Body of pancreas (tissue), 4 donors: ENCODE data around the gene WWOX. TPM values are rescaled to one million over a fixed set of nuclear protein-coding genes. Genes with fewer than 3 reads are reported as not detected.

Experiments
- ATAC-seq: fragments of 150-250 bp; one replicate; pipeline ENCODE4 v1.9.1; 2016
- DNase-seq, 4 donors: peaks; one replicate each; pipeline ENCODE4 v3.0.0-alpha.2; 2019
- H3K27ac ChIP-seq, 4 donors: fragments of 200-600 bp; sonication (generic); 1 replicate in 3 of 4; 2 replicates in 1 of 4; pipeline versions ENCODE4 v1.5.1 to v1.6.1; 2016 to 2019; ENCODE audit warnings: mild to moderate bottlenecking in 1 of 4, mixed read lengths in 1 of 4, moderate library complexity in 1 of 4
- H3K27me3 ChIP-seq, 2 donors: fragments of 200-600 bp; sonication (generic); one replicate each; pipeline ENCODE4 v1.6.0; 2016; ENCODE audit warnings: mild to moderate bottlenecking in 1 of 2
- H3K36me3 ChIP-seq, 2 donors: fragments of 200-600 bp; sonication (generic); replicated peaks in 1 of 2; 2 replicates each; pipeline ENCODE4 v1.5.1; 2016; ENCODE audit warnings: low read depth in 2 of 2; ENCODE audit not compliant: insufficient read depth in 1 of 2
- H3K4me1 ChIP-seq: fragments of 200-600 bp; sonication (generic); one replicate; pipeline ENCODE4 v1.6.0; 2016
- H3K4me3 ChIP-seq, 2 donors: fragments of 200-600 bp; sonication (generic); 1 replicate in 1 of 2; 2 replicates in 1 of 2; pipeline ENCODE4 v1.5.1; 2016 to 2019
- H3K9me3 ChIP-seq, 3 donors: fragments of 200-600 bp; sonication (generic); 1 replicate in 2 of 3; 2 replicates in 1 of 3; pipeline ENCODE4 v1.5.1; 2016
- POLR2A ChIP-seq, 3 donors: fragments of 450-650 bp; IDR thresholded peaks; one replicate each; pipeline ENCODE4 v1.6.1; 2016; ENCODE audit warnings: antibody characterized with exemption in 3 of 3, mild to moderate bottlenecking in 2 of 3
- WGBS, 2 donors: methylation state at CpG; one replicate each; pipeline ENCODE4 v1.1.5; 2017; 5-methylcytosine and 5-hydroxymethylcytosine counted together
- intact Hi-C: fragments of 100-400 bp; cut with DNase I; formaldehyde crosslinking; loops from one replicate; pipeline ENCODE4 v1.15.1; 2023
- total RNA-seq, 2 donors: library from RNA; depleted of rRNA; stranded (reverse); fragments of >200 nt; gene quantifications; one replicate each; pipeline ENCODE4 v1.1.0, GENCODE V29; 2016
- TF ChIP-seq, protein P1 (sequence below), 7 experiments: fragments of 450-650 bp in 4 of 7; fragments of 200-600 bp in 3 of 7; sonication (generic) in 3 of 7; IDR thresholded peaks; one replicate each; pipeline ENCODE4 v1.5.1; 2016 to 2019; ENCODE audit warnings: antibody characterized with exemption in 7 of 7

The WWOX gene
- total RNA-seq, 2 donors from 2014 or later: 52.7 to 67.2 TPM

DNA sequence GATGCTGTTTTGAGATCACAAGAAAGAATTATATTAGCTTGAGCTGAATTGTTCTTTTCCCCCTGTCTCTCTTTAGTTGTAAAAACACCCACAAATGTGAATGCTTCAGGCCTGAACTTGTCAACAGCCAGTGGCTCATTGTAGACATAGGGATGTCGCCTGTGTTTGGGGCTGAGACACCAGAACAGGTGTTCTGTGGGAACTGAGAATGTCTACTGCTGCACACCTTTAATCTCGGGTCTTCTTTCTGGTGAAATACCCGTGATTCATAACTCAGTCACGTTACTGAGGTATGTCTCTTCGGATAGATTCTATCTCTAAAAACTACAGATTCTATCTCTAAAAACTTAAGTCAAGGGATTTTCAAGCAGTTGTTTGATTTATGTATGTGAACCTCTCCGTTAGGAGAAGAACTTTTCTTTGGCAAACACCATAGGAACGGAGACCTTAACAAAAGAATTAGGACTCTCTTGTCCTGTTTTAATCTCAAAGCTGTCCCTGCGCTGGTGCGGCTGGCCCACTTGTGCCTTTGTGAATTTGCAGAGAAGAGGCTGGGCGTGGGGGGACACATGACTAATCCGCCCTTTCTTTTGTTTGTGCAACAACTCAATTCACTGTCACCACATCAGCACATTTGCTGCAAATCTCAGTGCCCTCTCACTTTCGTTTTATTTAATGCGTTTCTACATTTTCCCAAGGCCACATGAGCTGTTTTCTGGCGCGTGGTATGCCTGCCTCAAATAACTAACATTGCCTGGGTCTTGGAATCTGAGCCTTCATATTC is 858.1 kb downstream of the WWOX start:
- H3K27ac ChIP-seq: no peak overlapping the region
- DNase-seq (no peak), ATAC-seq (no peak)
- WGBS, 2 donors: 77 to 78% methylated on average over 15 of the region's 15 CpGs
- H3K27me3 ChIP-seq: no peaks in the 10 kb centered on the region
- no peak for TF ChIP-seq POLR2A (IDR thresholded peaks at IDR 0.05)
- TF ChIP-seq, protein P1, sequence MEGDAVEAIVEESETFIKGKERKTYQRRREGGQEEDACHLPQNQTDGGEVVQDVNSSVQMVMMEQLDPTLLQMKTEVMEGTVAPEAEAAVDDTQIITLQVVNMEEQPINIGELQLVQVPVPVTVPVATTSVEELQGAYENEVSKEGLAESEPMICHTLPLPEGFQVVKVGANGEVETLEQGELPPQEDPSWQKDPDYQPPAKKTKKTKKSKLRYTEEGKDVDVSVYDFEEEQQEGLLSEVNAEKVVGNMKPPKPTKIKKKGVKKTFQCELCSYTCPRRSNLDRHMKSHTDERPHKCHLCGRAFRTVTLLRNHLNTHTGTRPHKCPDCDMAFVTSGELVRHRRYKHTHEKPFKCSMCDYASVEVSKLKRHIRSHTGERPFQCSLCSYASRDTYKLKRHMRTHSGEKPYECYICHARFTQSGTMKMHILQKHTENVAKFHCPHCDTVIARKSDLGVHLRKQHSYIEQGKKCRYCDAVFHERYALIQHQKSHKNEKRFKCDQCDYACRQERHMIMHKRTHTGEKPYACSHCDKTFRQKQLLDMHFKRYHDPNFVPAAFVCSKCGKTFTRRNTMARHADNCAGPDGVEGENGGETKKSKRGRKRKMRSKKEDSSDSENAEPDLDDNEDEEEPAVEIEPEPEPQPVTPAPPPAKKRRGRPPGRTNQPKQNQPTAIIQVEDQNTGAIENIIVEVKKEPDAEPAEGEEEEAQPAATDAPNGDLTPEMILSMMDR (IDR thresholded peaks at IDR 0.05): no peak
- H3K4me1 ChIP-seq: no peaks in the 10 kb centered on the region
- H3K4me3 ChIP-seq: no peak overlapping the region
- intact Hi-C loops: no loop called here
- no peaks in the 10 kb centered on the region for H3K9me3 ChIP-seq
- no peaks in the 10 kb centered on the region for H3K36me3 ChIP-seq

DNA sequence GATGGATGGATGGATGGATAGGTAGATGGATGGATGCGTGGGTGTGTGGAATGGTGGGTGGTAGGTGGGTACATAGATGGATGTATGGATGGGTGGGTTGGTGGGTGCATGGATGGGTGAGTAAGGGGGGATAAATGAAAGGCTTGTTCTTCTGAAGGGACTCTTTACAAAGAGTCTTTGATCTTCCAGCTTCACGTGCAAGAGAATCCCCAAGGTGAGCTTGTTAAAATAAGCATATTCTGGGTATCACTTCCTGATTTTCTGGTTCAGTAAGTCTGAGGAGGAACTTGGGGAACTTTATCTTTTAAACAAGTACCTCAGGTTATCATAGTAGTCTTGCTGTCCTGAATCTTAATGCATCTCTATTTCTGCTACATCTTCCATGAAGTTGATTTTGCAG is 862.0 kb downstream of the WWOX start:
- no peaks in the 10 kb centered on the region for H3K27me3 ChIP-seq
- 83 to 90% methylated on average over 2 of the region's 2 CpGs for WGBS, 2 donors
- TF ChIP-seq, protein P1 (IDR thresholded peaks at IDR 0.05): no peak
- no peak for TF ChIP-seq POLR2A (IDR thresholded peaks at IDR 0.05)
- DNase-seq (no peak), ATAC-seq (no peak)
- intact Hi-C loops: no loop called here
- H3K9me3 ChIP-seq: no peaks in the 10 kb centered on the region
- H3K4me3 ChIP-seq: no peak overlapping the region
- no peaks in the 10 kb centered on the region for H3K4me1 ChIP-seq
- H3K27ac ChIP-seq: no peak overlapping the region
- H3K36me3 ChIP-seq: no peaks in the 10 kb centered on the region

DNA sequence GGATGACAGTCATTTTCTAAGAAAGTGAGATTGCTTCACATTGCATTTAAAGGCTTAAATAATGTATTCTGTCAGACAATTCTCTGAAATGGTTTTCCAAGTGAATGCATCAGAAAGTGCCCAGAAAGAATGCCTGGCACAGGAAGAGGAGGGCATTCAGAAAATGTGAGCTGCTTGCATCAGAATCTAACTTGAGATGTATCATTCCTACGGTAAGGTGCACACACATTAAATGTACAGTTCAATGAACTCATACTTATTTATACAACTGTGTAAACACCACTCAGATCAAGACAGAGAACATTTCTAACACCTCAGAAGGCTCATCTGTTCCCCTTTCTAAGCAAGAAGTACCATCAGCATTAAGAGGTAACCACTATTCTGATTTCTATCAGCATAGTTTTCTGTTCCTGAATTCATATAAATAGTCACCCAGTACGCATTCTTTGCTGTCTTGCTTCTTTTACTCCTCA is 863.0 kb downstream of the WWOX start:
- TF ChIP-seq, protein P1 (IDR thresholded peaks at IDR 0.05): no peak
- no peak for TF ChIP-seq POLR2A (IDR thresholded peaks at IDR 0.05)
- ATAC-seq (no peak), DNase-seq (no peak)
- no peaks in the 10 kb centered on the region for H3K36me3 ChIP-seq
- H3K27ac ChIP-seq: no peak overlapping the region
- no peaks in the 10 kb centered on the region for H3K4me1 ChIP-seq
- intact Hi-C loops: no loop called here
- H3K4me3 ChIP-seq: no peak overlapping the region
- H3K27me3 ChIP-seq: no peaks in the 10 kb centered on the region
- H3K9me3 ChIP-seq: no peaks in the 10 kb centered on the region
- 55 to 66% methylated on average over 2 of the region's 2 CpGs for WGBS, 2 donors

DNA sequence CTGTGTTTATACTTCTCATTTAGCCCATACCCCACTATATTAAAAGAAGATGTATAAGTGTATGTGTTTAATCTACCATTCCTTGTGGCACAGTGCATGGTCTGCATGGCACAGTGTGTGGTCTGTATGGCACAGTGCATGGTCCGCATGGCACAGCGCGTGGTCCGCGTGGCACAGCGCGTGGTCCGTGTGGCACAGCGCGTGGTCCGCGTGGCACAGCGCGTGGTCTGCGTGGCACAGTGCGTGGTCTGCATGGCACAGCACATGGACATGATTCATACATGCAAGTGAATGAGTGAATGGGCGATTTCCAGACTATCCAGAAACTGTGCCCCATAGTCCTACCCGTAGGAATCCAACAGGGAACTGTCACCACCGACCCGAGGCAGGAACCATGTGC is 868.5 kb downstream of the WWOX start:
- H3K27me3 ChIP-seq: no peaks in the 10 kb centered on the region
- intact Hi-C loops: no loop called here
- H3K27ac ChIP-seq: no peak overlapping the region
- H3K9me3 ChIP-seq: no peaks in the 10 kb centered on the region
- ATAC-seq (no peak), DNase-seq (no peak)
- H3K4me3 ChIP-seq: no peak overlapping the region
- no peaks in the 10 kb centered on the region for H3K4me1 ChIP-seq
- no peaks in the 10 kb centered on the region for H3K36me3 ChIP-seq
- TF ChIP-seq POLR2A (IDR thresholded peaks at IDR 0.05): no peak
- TF ChIP-seq, protein P1 (IDR thresholded peaks at IDR 0.05): no peak
- 0 to 79% methylated on average over 1 to 20 of the region's 20 CpGs for WGBS, 2 donors

DNA sequence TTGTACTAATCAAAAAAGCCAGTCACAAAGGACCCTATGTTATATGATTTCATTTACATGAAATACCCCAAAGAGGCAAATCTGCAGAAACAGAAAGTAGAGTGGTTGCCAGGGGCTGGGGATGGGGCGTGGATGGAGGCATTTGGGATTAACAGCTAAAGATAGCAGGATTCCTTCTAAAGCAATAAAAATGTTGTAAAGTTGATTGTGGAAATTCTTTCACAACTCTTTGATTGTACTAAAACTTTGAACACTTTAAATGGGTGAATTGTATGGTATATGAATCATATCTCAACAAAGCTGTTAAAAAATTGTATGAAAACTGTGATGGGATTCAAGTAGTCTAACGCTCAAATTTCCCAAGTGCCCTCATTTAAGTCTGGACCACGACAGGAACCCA is 870.3 kb downstream of the WWOX start:
- TF ChIP-seq, protein P1 (IDR thresholded peaks at IDR 0.05): no peak
- TF ChIP-seq POLR2A (IDR thresholded peaks at IDR 0.05): no peak
- DNase-seq: no peak
- intact Hi-C loops: no loop called here
- H3K4me3 ChIP-seq: no peak overlapping the region
- H3K4me1 ChIP-seq: no peaks in the 10 kb centered on the region
- H3K27ac ChIP-seq: no peak overlapping the region
- H3K9me3 ChIP-seq: no peaks in the 10 kb centered on the region
- WGBS, 2 donors: 48 to 62% methylated on average over 3 of the region's 3 CpGs
- no peaks in the 10 kb centered on the region for H3K27me3 ChIP-seq
- no peak for ATAC-seq
- no peaks in the 10 kb centered on the region for H3K36me3 ChIP-seq
